HCT116 (cell line): ENCODE data around the gene NT5DC2. TPM values are rescaled to one million over a fixed set of nuclear protein-coding genes. Genes with fewer than 3 reads are reported as not detected.

Experiments used
- ATAC-seq: fragments of 200-7000 bp; cut with Tn5 transposase; 2 replicates; pipeline ENCODE4 v1.9.1; 2020; ENCODE audit warnings: mild to moderate bottlenecking, moderate library complexity
- BruUV-seq: library from RNA; stranded (reverse); fragments of 400-500 nt; replicated peaks from 2 replicates; lab custom pipeline; 2021; lab: Mats Ljungman, UMichigan
- CTCF ChIA-PET: fragments of 300-600 bp; sonication (Branson Sonifier 250); formaldehyde crosslinking; loops from one replicate; lab custom pipeline; 2021; ENCODE audit warnings: antibody characterized with exemption; lab: Charles Lee
- POLR2A ChIA-PET: fragments of 300-600, 350-600 bp; sonication (Branson Sonifier 250); formaldehyde crosslinking; loops from one replicate; lab custom pipeline; 2021; ENCODE audit warnings: antibody characterized with exemption; lab: Charles Lee
- RAD21 ChIA-PET, 2 experiments: fragments of 300-600 bp; sonication (Branson Sonifier 250); formaldehyde crosslinking; loops; one replicate each; lab custom pipeline; 2023; ENCODE audit warnings: low total read pairs in 2 of 2; ENCODE audit not compliant: uncharacterized antibody in 2 of 2, unreplicated experiment in 2 of 2, low non-redundant PET in 1 of 2; lab: Charles Lee
- DNase-seq: peaks from one replicate; pipeline ENCODE4 v3.0.0-alpha.2; 2010; ENCODE audit warnings: low read depth, low spot score
- H2AFZ ChIP-seq: fragments of 200-600 bp; shearing (Covaris generic), sonication (generic); 2 replicates; pipeline ENCODE4 v1.6.1; 2017; ENCODE audit warnings: low read depth, mixed run types, mixed read lengths, antibody characterized with exemption, low read length; ENCODE audit not compliant: poor library complexity, severe bottlenecking
- H3K27ac ChIP-seq: 2 replicates; pipeline ENCODE4 v1.5.1; 2012; ENCODE audit warnings: low read depth, low read length
- H3K27me3 ChIP-seq: fragments of 200-600 bp; sonication (generic); 2 replicates; pipeline ENCODE4 v1.6.1; 2016; ENCODE audit warnings: mixed run types, low read length, mixed read lengths; ENCODE audit not compliant: insufficient read depth
- H3K36me3 ChIP-seq, 2 experiments: fragments of 200-500 bp in 1 of 2; fragments of 200-600 bp in 1 of 2; sonication (Bioruptor generic) in 1 of 2; sonication (generic) in 1 of 2; 2 replicates each; pipeline versions ENCODE4 v1.5.1 to v1.6.1; 2014 to 2016; ENCODE audit warnings: low read length in 2 of 2, inconsistent platforms in 1 of 2, mixed read lengths in 1 of 2, mixed run types in 1 of 2; ENCODE audit not compliant: insufficient read depth in 2 of 2, control insufficient read depth in 1 of 2
- H3K4me1 ChIP-seq, 2 experiments: fragments of 200-600 bp in 1 of 2; sonication (generic) in 1 of 2; 2 replicates each; pipeline versions ENCODE4 v1.5.1 to v1.6.1; 2012 to 2017; ENCODE audit warnings: low read length in 2 of 2, inconsistent platforms in 1 of 2, mild to moderate bottlenecking in 1 of 2, mixed read lengths in 1 of 2, mixed run types in 1 of 2, moderate library complexity in 1 of 2; ENCODE audit not compliant: insufficient read depth in 2 of 2, control insufficient read depth in 1 of 2
- H3K4me2 ChIP-seq: fragments of 200-600 bp; sonication (generic); 2 replicates; pipeline ENCODE4 v1.6.1; 2017; ENCODE audit warnings: mixed run types, low read length, mixed read lengths
- H3K4me3 ChIP-seq, 2 experiments: fragments of 200-600 bp in 1 of 2; sonication (generic) in 1 of 2; replicated peaks in 1 of 2; 2 replicates each; pipeline ENCODE4 v1.5.1; 2011 to 2016; ENCODE audit warnings: low read length in 2 of 2, control low read depth in 1 of 2, low read depth in 1 of 2, mild to moderate bottlenecking in 1 of 2, mixed read lengths in 1 of 2, mixed run types in 1 of 2
- H3K79me2 ChIP-seq: fragments of 200-600 bp; sonication (generic); 2 replicates; pipeline ENCODE4 v1.6.1; 2017; ENCODE audit warnings: mild to moderate bottlenecking, mixed run types, low read length, moderate library complexity, mixed read lengths; ENCODE audit not compliant: insufficient read depth
- H3K9ac ChIP-seq: fragments of 200-600 bp; sonication (generic); 2 replicates; pipeline ENCODE4 v1.6.1; 2016; ENCODE audit warnings: low read length, mixed read lengths
- H3K9me2 ChIP-seq: fragments of 200-600 bp; sonication (generic), shearing (Covaris generic); 2 replicates; pipeline ENCODE4 v1.6.1; 2017; ENCODE audit warnings: mixed run types, mild to moderate bottlenecking, moderate library complexity; ENCODE audit not compliant: insufficient read depth
- H3K9me3 ChIP-seq, 2 experiments: fragments of 200-500 bp in 1 of 2; fragments of 200-600 bp in 1 of 2; sonication (Bioruptor generic) in 1 of 2; sonication (generic) in 1 of 2; 2 replicates each; pipeline ENCODE4 v1.6.1; 2014 to 2017; ENCODE audit warnings: low read length in 2 of 2, mixed read lengths in 2 of 2, inconsistent platforms in 1 of 2, low read depth in 1 of 2, mild to moderate bottlenecking in 1 of 2, mixed run types in 1 of 2, moderate library complexity in 1 of 2; ENCODE audit not compliant: control insufficient read depth in 1 of 2, insufficient read depth in 1 of 2
- H4K20me1 ChIP-seq: fragments of 200-600 bp; sonication (generic), shearing (Covaris generic); 2 replicates; pipeline ENCODE4 v1.6.1; 2017; ENCODE audit warnings: mixed run types, mild to moderate bottlenecking, moderate library complexity; ENCODE audit not compliant: insufficient read depth
- CBX3 ChIP-seq: IDR thresholded peaks from 2 replicates; pipeline ENCODE4 v1.6.1; 2012; ENCODE audit warnings: low read depth
- EGR1 ChIP-seq: IDR thresholded peaks from 2 replicates; pipeline ENCODE4 v1.6.1; 2012; ENCODE audit warnings: low read depth
- ELF1 ChIP-seq: IDR thresholded peaks from 2 replicates; pipeline ENCODE4 v1.6.1; 2012; ENCODE audit warnings: low read depth, borderline replicate concordance
- POLR2AphosphoS5 ChIP-seq: IDR thresholded peaks from 2 replicates; pipeline ENCODE4 v1.6.1; 2011; ENCODE audit warnings: mild to moderate bottlenecking, low read depth, low read length, moderate library complexity
- RAD21 ChIP-seq: IDR thresholded peaks from 2 replicates; pipeline ENCODE4 v1.6.1; 2012; ENCODE audit warnings: low read depth, mild to moderate bottlenecking
- REST ChIP-seq: IDR thresholded peaks from 2 replicates; pipeline ENCODE4 v1.6.1; 2012; ENCODE audit warnings: low read depth
- SP1 ChIP-seq: IDR thresholded peaks from 2 replicates; pipeline ENCODE4 v1.6.1; 2012; ENCODE audit warnings: low read depth
- ZBTB33 ChIP-seq: IDR thresholded peaks from 2 replicates; pipeline ENCODE4 v1.6.1; 2011; ENCODE audit warnings: mild to moderate bottlenecking, low read length, moderate library complexity; ENCODE audit not compliant: insufficient replicate concordance; ENCODE audit errors: extremely low read depth
- ZFX ChIP-seq: fragments of 450-650 bp; IDR thresholded peaks from 2 replicates; pipeline ENCODE4 v1.6.1; 2017
- ZNF274 ChIP-seq: fragments of 200-500 bp; sonication (Bioruptor generic); IDR thresholded peaks from 2 replicates; pipeline ENCODE4 v1.6.1; 2014; ENCODE audit warnings: mild to moderate bottlenecking, low read depth, low read length, inconsistent platforms
- intact Hi-C: fragments of 100-400 bp; cut with micrococcal nuclease; formaldehyde crosslinking; loops from 2 replicates; pipeline ENCODE4 v1.10.0; 2022
- total RNA-seq: library from RNA; stranded (reverse); gene quantifications from one replicate; pipeline ENCODE4 v1.2.1, GENCODE V29; 2021; ENCODE audit not compliant: unreplicated experiment

The NT5DC2 gene
- total RNA-seq, 1 experiment from 2014 or later: 125 TPM

GRCh38 chr3:52483577-52484381 is 49.9 kb downstream of the NT5DC2 start:
- CTCF ChIA-PET: no interaction called here
- H3K27me3 ChIP-seq: no peaks in the 10 kb centered on the region
- no peak overlapping the region for H3K4me2 ChIP-seq
- RAD21 ChIA-PET: no interaction called here
- H2AFZ ChIP-seq: no peak overlapping the region
- no peak overlapping the region for H3K4me3 ChIP-seq
- H3K9ac ChIP-seq: no peak overlapping the region
- ATAC-seq (no peak; the same call in 1 of the 2 replicates), DNase-seq (no peak)
- no peaks in the 10 kb centered on the region for H4K20me1 ChIP-seq
- H3K36me3 ChIP-seq: peaks cover 24 to 27% of the 10 kb centered on the region in 2 experiments; a peak in 3 of 4 replicates
- POLR2A ChIA-PET: no interaction called here
- BruUV-seq: no TSS peak
- no peaks in the 10 kb centered on the region for H3K4me1 ChIP-seq
- TF ChIP-seq CBX3 (no peak), RAD21 (no peak), EGR1 (no peak), ELF1 (no peak), POLR2AphosphoS5 (no peak), ZFX (no peak)
- H3K9me3 ChIP-seq: no peaks in the 10 kb centered on the region
- no peaks in the 10 kb centered on the region for H3K79me2 ChIP-seq
- intact Hi-C loops: no loop called here
- H3K27ac ChIP-seq: no peak overlapping the region
- no peaks in the 10 kb centered on the region for H3K9me2 ChIP-seq

GRCh38 chr3:52483081-52483480 is 50.6 kb downstream of the NT5DC2 start:
- Histone ChIP-seq H3K27ac (no peak overlapping the region), H3K4me3 (no peak overlapping the region), H3K9ac (no peak overlapping the region), H3K4me1 (no peaks in the 10 kb centered on the region), H3K36me3 (peaks cover 26 to 32% of the 10 kb centered on the region in 2 experiments; a peak in 3 of 4 replicates), H3K79me2 (no peaks in the 10 kb centered on the region), H4K20me1 (no peaks in the 10 kb centered on the region), H2AFZ (no peak overlapping the region), H3K4me2 (no peak overlapping the region), H3K27me3 (no peaks in the 10 kb centered on the region), H3K9me3 (no peaks in the 10 kb centered on the region), H3K9me2 (no peaks in the 10 kb centered on the region)
- intact Hi-C loops: no loop called here
- no TSS peak for BruUV-seq
- POLR2A ChIA-PET: no interaction called here
- CTCF ChIA-PET: no interaction called here
- ATAC-seq (peak; percentile 9; the same call in 1 of the 2 replicates), DNase-seq (no peak)
- RAD21 ChIA-PET: no interaction called here
- no peak for TF ChIP-seq POLR2AphosphoS5
- TF ChIP-seq SP1: no peak
- TF ChIP-seq ZNF274: no peak
- no peak for TF ChIP-seq REST
- no peak for TF ChIP-seq ELF1
- no peak for TF ChIP-seq ZBTB33
- TF ChIP-seq EGR1: no peak
